ENCODE measurements around the gene TMEM129. TPM values are rescaled to one million over a fixed set of nuclear protein-coding genes. Genes with fewer than 3 reads are reported as not detected.

Gene TMEM129
- total RNA-seq, 4 donors from 2014 or later: 28.9 to 106 (median 67.1) TPM

DNA sequence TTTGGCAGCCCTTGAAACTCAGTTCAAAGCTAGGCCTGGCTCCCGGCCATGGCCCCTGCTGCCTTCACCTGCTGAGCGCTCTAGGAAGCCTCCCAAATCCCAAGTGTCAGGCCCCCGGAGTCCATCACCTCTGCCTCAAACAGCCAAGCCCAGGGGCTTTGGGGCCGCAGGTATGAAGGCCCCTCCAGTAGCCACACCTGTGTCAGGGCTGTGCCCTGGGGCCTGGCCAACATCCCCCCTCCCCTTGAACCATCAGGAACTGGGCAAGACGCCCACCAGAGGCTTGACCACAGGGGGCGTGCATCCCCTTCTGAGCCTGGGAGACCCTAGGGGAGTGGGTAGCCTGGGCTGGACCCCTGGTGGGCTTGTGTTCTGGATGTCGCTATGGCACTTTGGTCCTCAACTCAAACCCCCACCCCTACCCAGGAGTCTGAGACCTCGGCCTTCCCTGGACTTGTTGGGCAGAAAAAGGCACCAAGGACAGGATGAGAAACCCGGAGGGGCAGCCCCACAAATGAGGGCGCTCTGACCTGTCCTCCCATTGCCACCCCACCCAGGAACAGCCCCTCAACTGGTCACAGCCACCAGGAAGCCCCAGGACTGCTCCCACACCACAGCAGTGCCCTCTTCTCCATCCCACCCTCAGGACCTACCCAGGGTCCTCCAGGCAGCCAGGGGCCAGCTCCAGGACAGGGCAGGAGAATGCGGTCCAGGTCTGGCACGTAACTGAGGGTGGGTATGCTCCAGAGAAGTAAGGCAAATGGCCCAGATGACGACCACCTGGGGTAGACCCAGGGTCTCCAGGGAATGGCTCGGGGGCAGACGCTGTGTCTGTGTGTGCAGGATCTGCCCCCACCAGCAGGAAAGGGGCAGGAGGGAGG, 4.8 kb downstream of the TMEM129 start:
- Histone ChIP-seq H3K4me3 (no peak overlapping the region), H3K36me3 (peaks cover 0 to 22% (median 0%) of the 10 kb centered on the region in 3 donors), H3K27ac (peak overlapping the region in 1 of 4 donors; percentile 100)

DNA sequence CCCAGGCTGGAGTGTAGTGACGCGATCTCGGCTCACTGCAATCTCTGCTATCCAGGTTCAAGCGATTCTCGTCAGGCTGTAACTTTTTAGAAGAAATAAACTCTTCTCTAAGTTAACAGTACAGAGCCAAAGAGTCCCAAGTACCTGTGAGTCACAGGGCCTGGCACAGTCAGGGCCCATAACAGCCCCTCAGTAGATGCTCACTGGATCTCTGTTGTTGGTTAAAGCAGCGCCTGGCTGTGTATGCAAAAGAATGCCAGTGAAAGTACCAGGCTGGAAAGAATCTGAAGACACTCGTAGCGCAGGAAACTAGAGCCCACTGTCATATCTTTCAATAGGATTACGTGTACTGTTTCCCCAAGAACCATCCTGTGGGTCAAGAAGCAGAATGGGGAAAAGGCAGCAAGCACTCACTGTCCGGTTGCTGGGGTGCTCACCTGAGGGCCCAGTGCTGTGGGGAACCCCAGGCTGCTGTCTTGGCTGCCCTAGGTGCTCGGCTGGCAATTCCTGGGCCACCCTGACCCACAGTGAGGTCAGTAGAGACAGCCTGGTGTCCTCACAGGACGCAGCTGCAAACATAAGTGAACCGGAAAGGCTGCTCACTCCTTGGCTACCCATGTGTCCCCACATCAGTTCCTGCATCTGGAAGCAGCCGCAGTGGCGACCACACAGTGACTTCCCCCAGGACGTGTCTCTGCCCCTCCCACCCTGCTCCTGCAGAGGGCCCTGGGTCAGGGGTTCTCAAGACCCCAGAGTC, 5.9 kb downstream of the TMEM129 start:
- Histone ChIP-seq H3K9me3 (no peaks in the 10 kb centered on the region), H3K4me1 (peaks cover 0 to 48% (median 36%) of the 10 kb centered on the region in 4 donors), H3K4me3 (no peak overlapping the region), H3K36me3 (peaks cover 0 to 22% (median 0%) of the 10 kb centered on the region in 3 donors), H3K27ac (peak overlapping the region in 3 of 4 donors; percentile 41 to 100 (median 53)), H3K27me3 (no peaks in the 10 kb centered on the region)
- TF ChIP-seq, protein P1, sequence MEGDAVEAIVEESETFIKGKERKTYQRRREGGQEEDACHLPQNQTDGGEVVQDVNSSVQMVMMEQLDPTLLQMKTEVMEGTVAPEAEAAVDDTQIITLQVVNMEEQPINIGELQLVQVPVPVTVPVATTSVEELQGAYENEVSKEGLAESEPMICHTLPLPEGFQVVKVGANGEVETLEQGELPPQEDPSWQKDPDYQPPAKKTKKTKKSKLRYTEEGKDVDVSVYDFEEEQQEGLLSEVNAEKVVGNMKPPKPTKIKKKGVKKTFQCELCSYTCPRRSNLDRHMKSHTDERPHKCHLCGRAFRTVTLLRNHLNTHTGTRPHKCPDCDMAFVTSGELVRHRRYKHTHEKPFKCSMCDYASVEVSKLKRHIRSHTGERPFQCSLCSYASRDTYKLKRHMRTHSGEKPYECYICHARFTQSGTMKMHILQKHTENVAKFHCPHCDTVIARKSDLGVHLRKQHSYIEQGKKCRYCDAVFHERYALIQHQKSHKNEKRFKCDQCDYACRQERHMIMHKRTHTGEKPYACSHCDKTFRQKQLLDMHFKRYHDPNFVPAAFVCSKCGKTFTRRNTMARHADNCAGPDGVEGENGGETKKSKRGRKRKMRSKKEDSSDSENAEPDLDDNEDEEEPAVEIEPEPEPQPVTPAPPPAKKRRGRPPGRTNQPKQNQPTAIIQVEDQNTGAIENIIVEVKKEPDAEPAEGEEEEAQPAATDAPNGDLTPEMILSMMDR (IDR thresholded peaks at IDR 0.05): no peak
- TF ChIP-seq POLR2A (IDR thresholded peaks at IDR 0.05): no peak
- peak; percentile 45 to 83 (median 81) for DNase-seq

More for the DNA sequence above, 4.8 kb downstream of the TMEM129 start:
- TF ChIP-seq, protein P1 (IDR thresholded peaks at IDR 0.05): no peak
- TF ChIP-seq POLR2A (IDR thresholded peaks at IDR 0.05): no peak
- no peaks in the 10 kb centered on the region for H3K9me3 ChIP-seq
- H3K27me3 ChIP-seq: no peaks in the 10 kb centered on the region
- DNase-seq: peak in 1 of 3 donors; percentile 44
- peaks cover 0 to 36% (median 33%) of the 10 kb centered on the region in 4 donors for H3K4me1 ChIP-seq

DNA sequence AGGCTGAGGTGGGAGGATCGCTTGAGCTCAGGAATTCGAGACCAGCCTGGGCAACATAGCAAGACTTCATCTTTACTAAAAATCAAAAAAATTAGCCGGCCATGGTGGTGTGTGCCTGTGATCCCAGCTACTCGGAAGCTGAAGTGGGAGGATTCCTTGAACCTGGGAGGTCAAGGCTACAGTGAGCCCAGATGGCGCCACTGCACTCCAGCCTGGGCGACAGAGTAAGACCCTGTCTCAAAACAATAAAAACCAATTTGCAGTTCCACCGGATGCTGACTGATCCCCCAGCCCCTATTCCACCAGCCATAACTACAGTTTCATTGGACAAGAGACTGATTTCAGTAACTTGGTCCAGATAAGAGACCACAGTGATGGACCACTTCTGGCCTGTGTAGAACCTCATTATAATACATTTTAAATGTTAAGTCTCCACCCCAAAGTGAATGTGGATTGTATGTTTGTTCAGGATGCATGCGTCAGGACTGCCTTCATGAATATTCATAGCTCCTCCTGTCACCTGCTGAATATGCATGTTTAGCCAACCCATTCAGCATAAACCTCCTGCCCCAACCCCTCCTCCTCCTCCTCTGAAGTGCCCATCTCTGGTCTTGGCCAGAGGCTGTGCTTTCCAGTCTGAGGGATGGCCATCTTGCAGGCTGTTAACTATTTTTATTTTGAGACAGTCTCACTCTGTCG, 6.7 kb downstream of the TMEM129 start:
- Histone ChIP-seq H3K9me3 (no peaks in the 10 kb centered on the region), H3K27ac (peak overlapping the region in 3 of 4 donors; percentile 41 to 100 (median 53)), H3K4me1 (peaks cover 0 to 41% (median 32%) of the 10 kb centered on the region in 4 donors), H3K27me3 (no peaks in the 10 kb centered on the region), H3K36me3 (peaks cover 0 to 22% (median 0%) of the 10 kb centered on the region in 3 donors), H3K4me3 (no peak overlapping the region)
- TF ChIP-seq, protein P1 (IDR thresholded peaks at IDR 0.05): no peak
- no peak for TF ChIP-seq POLR2A (IDR thresholded peaks at IDR 0.05)
- DNase-seq: no peak

DNA sequence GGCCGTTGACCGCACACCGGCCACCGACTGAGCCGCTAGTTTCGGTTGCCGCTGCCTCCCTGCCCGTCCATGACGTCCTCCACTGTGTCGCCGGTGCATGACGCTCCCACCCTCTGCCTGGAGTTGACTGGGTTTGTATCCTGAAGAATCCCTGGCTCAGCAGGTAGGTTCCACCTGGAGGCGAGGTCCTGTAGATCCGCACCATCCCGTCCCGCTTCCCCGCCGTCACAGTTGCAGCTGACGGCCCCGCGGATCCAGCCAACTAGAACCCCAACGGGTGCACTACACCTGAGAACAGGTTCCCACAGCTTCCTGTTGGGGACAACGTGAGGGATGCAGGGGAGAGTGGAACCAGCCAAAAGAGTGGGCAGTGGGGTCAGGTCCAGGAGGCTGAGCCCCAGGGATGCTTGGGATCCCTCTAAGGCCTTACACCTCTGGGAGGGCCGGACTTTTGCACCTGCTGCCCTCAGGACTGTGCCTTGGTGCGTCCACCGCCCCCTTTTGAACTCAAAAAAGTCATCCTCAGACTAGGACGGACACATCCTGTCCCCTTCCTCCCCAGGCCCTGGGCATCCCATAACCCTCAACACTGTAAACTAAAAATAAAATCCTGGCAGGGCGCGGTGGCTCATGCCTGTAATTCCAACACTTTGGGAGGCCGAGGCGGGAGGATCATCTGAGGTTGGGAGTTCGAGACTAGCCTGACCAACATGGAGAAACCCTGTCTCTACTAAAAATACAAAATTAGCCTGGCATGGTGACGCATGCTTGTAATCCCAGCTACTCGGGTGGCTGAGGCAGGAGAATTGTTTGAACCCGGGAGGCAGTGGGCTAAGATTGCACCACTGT, 7.9 kb downstream of the TMEM129 start:
- no peak for TF ChIP-seq POLR2A (IDR thresholded peaks at IDR 0.05)
- TF ChIP-seq, protein P1 (IDR thresholded peaks at IDR 0.05): no peak
- peaks cover 0 to 31% (median 29%) of the 10 kb centered on the region in 4 donors for H3K4me1 ChIP-seq
- DNase-seq: peak in 1 of 3 donors; percentile 41
- H3K27ac ChIP-seq: peak overlapping the region; percentile 98 to 100 (median 100)
- H3K4me3 ChIP-seq: peak overlapping the region; percentile 78 to 96 (median 86)
- no peaks in the 10 kb centered on the region for H3K9me3 ChIP-seq
- H3K36me3 ChIP-seq: peaks cover 0 to 17% (median 0%) of the 10 kb centered on the region in 3 donors
- no peaks in the 10 kb centered on the region for H3K27me3 ChIP-seq
